Measurements from ENCODE around the gene BAZ1B.
"Not testable (repeated sequence)": the region's sequence is repeated elsewhere in the genome, so short reads cannot be mapped to it uniquely, and the experiment has no call there.

BAZ1B gene

GRCh38 chr7:73504017-73504416, 18.1 kb downstream of the BAZ1B start:
- H3K27ac ChIP-seq (ENCODE audit: low read depth in 2 of 2, low read length in 2 of 2) = no peak overlapping the region
- no peaks in the 10 kb centered on the region for H3K9me3 ChIP-seq (ENCODE audit: control insufficient read depth in 2 of 2, low read length in 2 of 2)
- H3K27me3 ChIP-seq (ENCODE audit: control insufficient read depth in 2 of 2, insufficient read depth in 2 of 2, low read length in 2 of 2) = no peaks in the 10 kb centered on the region
- peaks cover 58 to 69% of the 10 kb centered on the region in 2 donors for H3K36me3 ChIP-seq (ENCODE audit: control insufficient read depth in 2 of 2, insufficient read depth in 2 of 2, low read length in 2 of 2)
- no peak overlapping the region for H3K9ac ChIP-seq (ENCODE audit: low read depth in 1 of 2, low read length in 2 of 2)
- H3K4me1 ChIP-seq (ENCODE audit: control insufficient read depth in 2 of 2, insufficient read depth in 2 of 2, low read length in 2 of 2) = no peaks in the 10 kb centered on the region
- H3K4me3 ChIP-seq (ENCODE audit: low read length in 2 of 2) = no peak overlapping the region

GRCh38 chr7:73503229-73503628, 18.9 kb downstream of the BAZ1B start:
- peaks cover 57 to 74% of the 10 kb centered on the region in 2 donors for H3K36me3 ChIP-seq (ENCODE audit: control insufficient read depth in 2 of 2, insufficient read depth in 2 of 2, low read length in 2 of 2)

GRCh38 chr7:73496626-73497025, 25.5 kb downstream of the BAZ1B start:
- Histone ChIP-seq H3K4me3 (ENCODE audit: low read length in 2 of 2) (no peak overlapping the region), H3K36me3 (ENCODE audit: control insufficient read depth in 2 of 2, insufficient read depth in 2 of 2, low read length in 2 of 2) (peaks cover 42 to 77% of the 10 kb centered on the region in 2 donors)

More at GRCh38 chr7:73503229-73503628, 18.9 kb downstream of the BAZ1B start:
- Histone ChIP-seq H3K9ac (ENCODE audit: low read depth in 1 of 2, low read length in 2 of 2) (no peak overlapping the region), H3K27me3 (ENCODE audit: control insufficient read depth in 2 of 2, insufficient read depth in 2 of 2, low read length in 2 of 2) (no peaks in the 10 kb centered on the region), H3K4me3 (ENCODE audit: low read length in 2 of 2) (no peak overlapping the region), H3K4me1 (ENCODE audit: control insufficient read depth in 2 of 2, insufficient read depth in 2 of 2, low read length in 2 of 2) (no peaks in the 10 kb centered on the region), H3K9me3 (ENCODE audit: control insufficient read depth in 2 of 2, low read length in 2 of 2) (no peaks in the 10 kb centered on the region), H3K27ac (ENCODE audit: low read depth in 2 of 2, low read length in 2 of 2) (no peak overlapping the region)

DNA sequence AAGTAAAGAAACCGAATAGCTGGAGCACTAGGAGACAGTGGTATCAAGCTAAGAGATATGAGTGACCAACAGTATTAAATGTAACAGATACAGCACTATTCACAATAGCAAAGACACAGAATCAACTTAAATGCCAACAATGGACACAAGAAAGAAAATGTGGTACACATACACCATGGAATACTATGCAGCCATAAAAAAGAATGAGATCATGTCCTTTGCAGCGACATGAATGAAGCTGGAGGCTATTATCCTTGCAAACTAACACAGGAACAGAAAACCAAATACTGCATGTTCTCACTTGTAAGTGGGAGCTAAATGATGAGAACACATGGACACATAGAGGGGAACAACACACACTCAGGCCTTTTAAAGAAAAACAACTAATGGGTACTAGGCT, 26.6 kb downstream of the BAZ1B start:
- not testable (repeated sequence) for H3K9ac ChIP-seq (ENCODE audit: low read depth in 1 of 2, low read length in 2 of 2)

More at GRCh38 chr7:73496626-73497025, 25.5 kb downstream of the BAZ1B start:
- Histone ChIP-seq H3K27ac (ENCODE audit: low read depth in 2 of 2, low read length in 2 of 2) (no peak overlapping the region), H3K27me3 (ENCODE audit: control insufficient read depth in 2 of 2, insufficient read depth in 2 of 2, low read length in 2 of 2) (no peaks in the 10 kb centered on the region), H3K4me1 (ENCODE audit: control insufficient read depth in 2 of 2, insufficient read depth in 2 of 2, low read length in 2 of 2) (no peaks in the 10 kb centered on the region), H3K9ac (ENCODE audit: low read depth in 1 of 2, low read length in 2 of 2) (no peak overlapping the region), H3K9me3 (ENCODE audit: control insufficient read depth in 2 of 2, low read length in 2 of 2) (no peaks in the 10 kb centered on the region)

DNA sequence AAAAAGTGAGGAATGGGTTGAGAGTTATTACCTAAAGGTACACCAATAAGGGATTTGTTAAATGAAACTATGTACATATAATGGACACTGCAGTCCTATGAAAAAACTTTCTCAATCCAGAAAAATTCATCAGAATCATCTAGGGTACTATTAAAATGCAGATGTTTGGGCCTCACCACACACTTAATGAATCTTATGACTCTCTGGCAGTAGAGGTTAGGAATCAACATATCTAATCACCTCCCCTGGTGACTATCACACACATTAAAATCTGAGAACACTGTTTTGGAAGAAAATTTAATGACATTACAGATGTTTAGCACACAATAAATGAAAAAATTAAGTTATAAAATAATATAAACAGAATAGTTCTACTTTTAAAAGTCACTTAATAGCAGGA, 32.1 kb downstream of the BAZ1B start:
- H3K27ac ChIP-seq (ENCODE audit: low read depth in 2 of 2, low read length in 2 of 2) = no peak overlapping the region
- H3K27me3 ChIP-seq (ENCODE audit: control insufficient read depth in 2 of 2, insufficient read depth in 2 of 2, low read length in 2 of 2) = no peaks in the 10 kb centered on the region
- no peaks in the 10 kb centered on the region for H3K9me3 ChIP-seq (ENCODE audit: control insufficient read depth in 2 of 2, low read length in 2 of 2)
- H3K4me3 ChIP-seq (ENCODE audit: low read length in 2 of 2) = no peak overlapping the region
- no peaks in the 10 kb centered on the region for H3K4me1 ChIP-seq (ENCODE audit: control insufficient read depth in 2 of 2, insufficient read depth in 2 of 2, low read length in 2 of 2)
- H3K36me3 ChIP-seq (ENCODE audit: control insufficient read depth in 2 of 2, insufficient read depth in 2 of 2, low read length in 2 of 2) = peaks cover 37 to 54% of the 10 kb centered on the region in 2 donors
- no peak overlapping the region for H3K9ac ChIP-seq (ENCODE audit: low read depth in 1 of 2, low read length in 2 of 2)

More for the DNA sequence above, 26.6 kb downstream of the BAZ1B start:
- H3K27me3 ChIP-seq (ENCODE audit: control insufficient read depth in 2 of 2, insufficient read depth in 2 of 2, low read length in 2 of 2); H3K9me3 ChIP-seq (ENCODE audit: control insufficient read depth in 2 of 2, low read length in 2 of 2); H3K27ac ChIP-seq (ENCODE audit: low read depth in 2 of 2, low read length in 2 of 2); H3K4me3 ChIP-seq (ENCODE audit: low read length in 2 of 2); H3K4me1 ChIP-seq (ENCODE audit: control insufficient read depth in 2 of 2, insufficient read depth in 2 of 2, low read length in 2 of 2): not testable (repeated sequence)
- H3K36me3 ChIP-seq (ENCODE audit: control insufficient read depth in 2 of 2, insufficient read depth in 2 of 2, low read length in 2 of 2) = peaks cover 41 to 78% of the 10 kb centered on the region in 2 donors

DNA sequence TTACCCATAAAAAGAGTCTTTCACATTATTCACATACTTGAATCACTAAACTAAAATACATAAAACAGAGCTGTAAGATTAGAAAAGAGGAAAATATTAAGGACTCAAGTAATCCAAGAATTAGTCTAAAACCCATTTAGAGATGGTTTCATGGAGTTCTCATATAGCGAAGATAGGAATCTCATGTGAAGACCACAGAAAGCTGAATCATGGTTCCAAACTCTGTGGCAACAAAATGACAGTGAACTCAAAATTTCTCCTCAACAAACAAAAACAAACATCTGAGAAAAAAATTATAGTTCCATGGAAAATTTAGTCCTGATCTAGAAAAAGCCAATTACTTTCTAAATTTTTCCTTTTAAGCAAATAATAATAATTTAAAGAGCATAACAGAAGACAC, 34.6 kb downstream of the BAZ1B start:
- Histone ChIP-seq H3K27ac (ENCODE audit: low read depth in 2 of 2, low read length in 2 of 2) (no peak overlapping the region), H3K9me3 (ENCODE audit: control insufficient read depth in 2 of 2, low read length in 2 of 2) (no peaks in the 10 kb centered on the region), H3K36me3 (ENCODE audit: control insufficient read depth in 2 of 2, insufficient read depth in 2 of 2, low read length in 2 of 2) (peaks cover 41 to 43% of the 10 kb centered on the region in 2 donors), H3K27me3 (ENCODE audit: control insufficient read depth in 2 of 2, insufficient read depth in 2 of 2, low read length in 2 of 2) (no peaks in the 10 kb centered on the region), H3K4me3 (ENCODE audit: low read length in 2 of 2) (no peak overlapping the region), H3K4me1 (ENCODE audit: control insufficient read depth in 2 of 2, insufficient read depth in 2 of 2, low read length in 2 of 2) (no peaks in the 10 kb centered on the region), H3K9ac (ENCODE audit: low read depth in 1 of 2, low read length in 2 of 2) (no peak overlapping the region)

GRCh38 chr7:73483171-73483570, 38.9 kb downstream of the BAZ1B start:
- peaks cover 31 to 36% of the 10 kb centered on the region in 2 donors for H3K36me3 ChIP-seq (ENCODE audit: control insufficient read depth in 2 of 2, insufficient read depth in 2 of 2, low read length in 2 of 2)
- H3K27ac ChIP-seq (ENCODE audit: low read depth in 2 of 2, low read length in 2 of 2) = no peak overlapping the region
- H3K4me3 ChIP-seq (ENCODE audit: low read length in 2 of 2) = no peak overlapping the region
- H3K27me3 ChIP-seq (ENCODE audit: control insufficient read depth in 2 of 2, insufficient read depth in 2 of 2, low read length in 2 of 2) = no peaks in the 10 kb centered on the region
- H3K4me1 ChIP-seq (ENCODE audit: control insufficient read depth in 2 of 2, insufficient read depth in 2 of 2, low read length in 2 of 2) = no peaks in the 10 kb centered on the region
- H3K9me3 ChIP-seq (ENCODE audit: control insufficient read depth in 2 of 2, low read length in 2 of 2) = no peaks in the 10 kb centered on the region
- H3K9ac ChIP-seq (ENCODE audit: low read depth in 1 of 2, low read length in 2 of 2) = no peak overlapping the region

- Histone ChIP-seq H3K9ac (ENCODE audit: low read depth in 1 of 2, low read length in 2 of 2) (no peak overlapping the region), H3K27ac (ENCODE audit: low read depth in 2 of 2, low read length in 2 of 2) (no peak overlapping the region)
Observed at GRCh38 chr7:73482746-73483145, 39.3 kb downstream of the BAZ1B start.

GRCh38 chr7:73481521-73481920, 40.6 kb downstream of the BAZ1B start:
- peaks cover 38 to 42% of the 10 kb centered on the region in 2 donors for H3K36me3 ChIP-seq (ENCODE audit: control insufficient read depth in 2 of 2, insufficient read depth in 2 of 2, low read length in 2 of 2)
- H3K27ac ChIP-seq (ENCODE audit: low read depth in 2 of 2, low read length in 2 of 2); H3K4me3 ChIP-seq (ENCODE audit: low read length in 2 of 2); H3K9me3 ChIP-seq (ENCODE audit: control insufficient read depth in 2 of 2, low read length in 2 of 2); H3K9ac ChIP-seq (ENCODE audit: low read depth in 1 of 2, low read length in 2 of 2); H3K27me3 ChIP-seq (ENCODE audit: control insufficient read depth in 2 of 2, insufficient read depth in 2 of 2, low read length in 2 of 2); H3K4me1 ChIP-seq (ENCODE audit: control insufficient read depth in 2 of 2, insufficient read depth in 2 of 2, low read length in 2 of 2): not testable (repeated sequence)

More at GRCh38 chr7:73482746-73483145, 39.3 kb downstream of the BAZ1B start:
- H3K4me3 ChIP-seq (ENCODE audit: low read length in 2 of 2) = no peak overlapping the region
- H3K27me3 ChIP-seq (ENCODE audit: control insufficient read depth in 2 of 2, insufficient read depth in 2 of 2, low read length in 2 of 2) = no peaks in the 10 kb centered on the region
- H3K9me3 ChIP-seq (ENCODE audit: control insufficient read depth in 2 of 2, low read length in 2 of 2) = no peaks in the 10 kb centered on the region
- no peaks in the 10 kb centered on the region for H3K4me1 ChIP-seq (ENCODE audit: control insufficient read depth in 2 of 2, insufficient read depth in 2 of 2, low read length in 2 of 2)
- H3K36me3 ChIP-seq (ENCODE audit: control insufficient read depth in 2 of 2, insufficient read depth in 2 of 2, low read length in 2 of 2) = peaks cover 35 to 38% of the 10 kb centered on the region in 2 donors

GRCh38 chr7:73478549-73478948, 43.5 kb downstream of the BAZ1B start:
- H3K4me3 ChIP-seq (ENCODE audit: low read length in 2 of 2) = no peak overlapping the region
- H3K9ac ChIP-seq (ENCODE audit: low read depth in 1 of 2, low read length in 2 of 2) = no peak overlapping the region
- no peaks in the 10 kb centered on the region for H3K4me1 ChIP-seq (ENCODE audit: control insufficient read depth in 2 of 2, insufficient read depth in 2 of 2, low read length in 2 of 2)
- H3K27me3 ChIP-seq (ENCODE audit: control insufficient read depth in 2 of 2, insufficient read depth in 2 of 2, low read length in 2 of 2) = no peaks in the 10 kb centered on the region
- no peak overlapping the region for H3K27ac ChIP-seq (ENCODE audit: low read depth in 2 of 2, low read length in 2 of 2)
- peaks cover 41 to 49% of the 10 kb centered on the region in 2 donors for H3K36me3 ChIP-seq (ENCODE audit: control insufficient read depth in 2 of 2, insufficient read depth in 2 of 2, low read length in 2 of 2)
- no peaks in the 10 kb centered on the region for H3K9me3 ChIP-seq (ENCODE audit: control insufficient read depth in 2 of 2, low read length in 2 of 2)

GRCh38 chr7:73477376-73477775, 44.7 kb downstream of the BAZ1B start:
- Histone ChIP-seq H3K4me3 (ENCODE audit: low read length in 2 of 2) (no peak overlapping the region), H3K9ac (ENCODE audit: low read depth in 1 of 2, low read length in 2 of 2) (no peak overlapping the region), H3K9me3 (ENCODE audit: control insufficient read depth in 2 of 2, low read length in 2 of 2) (no peaks in the 10 kb centered on the region), H3K27ac (ENCODE audit: low read depth in 2 of 2, low read length in 2 of 2) (no peak overlapping the region), H3K27me3 (ENCODE audit: control insufficient read depth in 2 of 2, insufficient read depth in 2 of 2, low read length in 2 of 2) (no peaks in the 10 kb centered on the region), H3K4me1 (ENCODE audit: control insufficient read depth in 2 of 2, insufficient read depth in 2 of 2, low read length in 2 of 2) (no peaks in the 10 kb centered on the region), H3K36me3 (ENCODE audit: control insufficient read depth in 2 of 2, insufficient read depth in 2 of 2, low read length in 2 of 2) (peaks cover 41 to 49% of the 10 kb centered on the region in 2 donors)
